HepG2 (cell line): ENCODE results near the gene SLA2. TPM values are rescaled to one million over a fixed set of nuclear protein-coding genes. Genes with fewer than 3 reads are reported as not detected.

ENCODE experiments used
- AHDC1 ChIP-seq: sonication (generic); formaldehyde crosslinking; IDR thresholded peaks from 2 replicates; pipeline ENCODE4 v1.5.1; 2020; ENCODE audit warnings: mild to moderate bottlenecking, missing genetic modification reagents, borderline replicate concordance
- ATM ChIP-seq: fragments of 450-650 bp; IDR thresholded peaks from 2 replicates; pipeline ENCODE4 v1.7.1; 2017; ENCODE audit warnings: mild to moderate bottlenecking, borderline replicate concordance
- BCL6 ChIP-seq: IDR thresholded peaks from 2 replicates; pipeline ENCODE4 v1.6.1; 2016; ENCODE audit warnings: missing genetic modification reagents, missing compliant biosample characterization
- CBX5 ChIP-seq: sonication (generic); formaldehyde crosslinking; IDR thresholded peaks from 2 replicates; pipeline ENCODE4 v1.4.0; 2020; ENCODE audit warnings: missing genetic modification reagents, borderline replicate concordance
- FOXK1 ChIP-seq: sonication (generic); formaldehyde crosslinking; IDR thresholded peaks from 2 replicates; pipeline ENCODE4 v1.4.0; 2020; ENCODE audit warnings: low read depth, missing genetic modification reagents, borderline replicate concordance
- HDAC2 ChIP-seq: sonication (generic); formaldehyde crosslinking; IDR thresholded peaks from 2 replicates; pipeline ENCODE4 v1.4.0; 2020; ENCODE audit warnings: missing genetic modification reagents
- KLF9 ChIP-seq: IDR thresholded peaks from 2 replicates; pipeline ENCODE4 v1.6.1; 2016; ENCODE audit warnings: low read depth
- MXD4 ChIP-seq: IDR thresholded peaks from 2 replicates; pipeline ENCODE4 v1.6.1; 2016; ENCODE audit warnings: mild to moderate bottlenecking, missing biosample characterization, missing genetic modification reagents
- NCOA1 ChIP-seq: sonication (generic); formaldehyde crosslinking; IDR thresholded peaks from 2 replicates; pipeline ENCODE4 v1.9.0; 2021; ENCODE audit warnings: missing genetic modification reagents
- NFIB ChIP-seq: sonication (generic); formaldehyde crosslinking; IDR thresholded peaks from 2 replicates; pipeline ENCODE4 v1.9.0; 2021; ENCODE audit warnings: missing genetic modification reagents, mild to moderate bottlenecking, borderline replicate concordance
- NR2F2 ChIP-seq: IDR thresholded peaks from 2 replicates; pipeline ENCODE4 v1.6.1; 2012; ENCODE audit warnings: low read depth, inconsistent platforms, borderline replicate concordance
- PAX8 ChIP-seq: sonication (generic); formaldehyde crosslinking; IDR thresholded peaks from 2 replicates; pipeline ENCODE4 v1.8.0; 2022; ENCODE audit warnings: mild to moderate bottlenecking, missing genetic modification reagents, borderline replicate concordance
- RXRA ChIP-seq: sonication (generic); formaldehyde crosslinking; IDR thresholded peaks from 2 replicates; pipeline ENCODE4 v1.5.1; 2020; ENCODE audit warnings: missing genetic modification reagents
- THAP9 ChIP-seq: sonication (generic); formaldehyde crosslinking; IDR thresholded peaks from 2 replicates; pipeline ENCODE4; 2020; ENCODE audit warnings: missing genetic modification reagents, mild to moderate bottlenecking, borderline replicate concordance
- YEATS2 ChIP-seq: sonication (generic); formaldehyde crosslinking; IDR thresholded peaks from 2 replicates; pipeline ENCODE4 v1.4.0; 2020; ENCODE audit warnings: missing genetic modification reagents, borderline replicate concordance
- ZFP91 ChIP-seq: sonication (generic); formaldehyde crosslinking; IDR thresholded peaks from 2 replicates; pipeline ENCODE4 v1.9.0; 2022; ENCODE audit warnings: missing genetic modification reagents, mild to moderate bottlenecking, borderline replicate concordance
- ZKSCAN1 ChIP-seq: fragments of 150-350 bp; IDR thresholded peaks from 2 replicates; pipeline ENCODE4 v1.6.1; 2014; ENCODE audit warnings: low read length
- ZNF205 ChIP-seq: IDR thresholded peaks from 2 replicates; pipeline ENCODE4 v1.6.1; 2018; ENCODE audit warnings: missing biosample characterization, missing genetic modification reagents
- ZNF207 ChIP-seq: fragments of 450-650 bp; IDR thresholded peaks from 2 replicates; pipeline ENCODE4 v1.6.1; 2016; ENCODE audit warnings: antibody characterized with exemption, borderline replicate concordance
- ZNF746 ChIP-seq: sonication (generic); formaldehyde crosslinking; IDR thresholded peaks from 2 replicates; pipeline ENCODE4 v1.8.0; 2022; ENCODE audit warnings: mild to moderate bottlenecking, missing genetic modification reagents
- ZSCAN29 ChIP-seq: sonication (generic); formaldehyde crosslinking; conservative IDR thresholded peaks from 2 replicates; pipeline ENCODE4 v1.4.0; 2020; ENCODE audit warnings: mild to moderate bottlenecking, missing genetic modification reagents
- polyA plus RNA-seq, 8 experiments: library from polyadenylated mRNA; depleted of rRNA in 3 of 8; stranded (reverse) in 7 of 8; unstranded in 1 of 8; fragments of >200 nt; fragmentation: Illumina TruSeq in 4 of 8; extraction: Trizol in 4 of 8; gene quantifications; 2 replicates each; pipeline versions ENCODE4 v1.2.1 to v1.2.3, GENCODE V29; 2011 to 2016; ENCODE audit warnings: low read depth in 4 of 8, missing spikeins in 1 of 8, mixed read lengths in 1 of 8; ENCODE audit not compliant: insufficient read depth in 1 of 8
- total RNA-seq, 5 experiments: library from RNA; depleted of rRNA; stranded (reverse); fragments of >200 nt; fragmentation: Illumina TruSeq; extraction: Trizol; gene quantifications; 2 replicates each; pipeline ENCODE4 v1.2.3, GENCODE V29; 2016; ENCODE audit warnings: low read depth in 1 of 5

SLA2 gene
- total and polyA plus RNA-seq, 2 of the 13 experiments (the other 11 are each of a cell fraction or from before 2014, with no cell fraction given): 1.6 to 3.6 TPM

GRCh38 chr20:36572701-36573102 lies 73.3 kb downstream of the SLA2 start (continued):
- no peak for TF ChIP-seq THAP9 (CRISPR knock-in tag)
- TF ChIP-seq PAX8: peak; percentile 9; the same call in 1 of the 2 replicates
- peak; percentile 15; the same call in 1 of the 2 replicates for TF ChIP-seq MXD4 (CRISPR knock-in tag)
- no peak for TF ChIP-seq ATM
- no peak for TF ChIP-seq CBX5 (CRISPR knock-in tag)
- no peak for TF ChIP-seq ZNF205 (CRISPR knock-in tag)
- 0 out of 2 replicates have a peak, but pooled peaks have one; percentile 5 for TF ChIP-seq KLF9 (CRISPR knock-in tag)
- no peak for TF ChIP-seq ZKSCAN1
- TF ChIP-seq ZNF746 (CRISPR knock-in tag): no peak
- TF ChIP-seq NR2F2: peak; percentile 7; the same call in 1 of the 2 replicates
- no peak for TF ChIP-seq ZSCAN29 (CRISPR knock-in tag)
- no peak for TF ChIP-seq YEATS2
- TF ChIP-seq ZNF207: no peak
- peak; percentile 59; the same call in 1 of the 2 replicates for TF ChIP-seq HDAC2
- TF ChIP-seq BCL6 (CRISPR knock-in tag): no peak
- TF ChIP-seq ZFP91: no peak
- TF ChIP-seq NFIB (CRISPR knock-in tag): no peak
- TF ChIP-seq NCOA1 (CRISPR knock-in tag): peak; percentile 86
- TF ChIP-seq AHDC1: 0 out of 2 replicates have a peak, but pooled peaks have one; percentile 39
- TF ChIP-seq RXRA (CRISPR knock-in tag): no peak
- no peak for TF ChIP-seq FOXK1 (CRISPR knock-in tag)
